GM12878 (cell line): Measurements from ENCODE around the gene FCER2. TPM values are rescaled to one million over a fixed set of nuclear protein-coding genes. Genes with fewer than 3 reads are reported as not detected.

Source experiments
- CREB1 ChIP-seq: IDR thresholded peaks from 2 replicates; pipeline ENCODE4 v1.6.1; 2012; ENCODE audit warnings: low read depth, mild to moderate bottlenecking, inconsistent platforms
- CREM ChIP-seq: IDR thresholded peaks from 2 replicates; pipeline ENCODE4 v1.6.1; 2014; ENCODE audit warnings: antibody characterized with exemption, low read depth
- DPF2 ChIP-seq: fragments of 450-650 bp; IDR thresholded peaks from 2 replicates; pipeline ENCODE4 v1.6.1; 2017; ENCODE audit warnings: mild to moderate bottlenecking
- ESRRA ChIP-seq: IDR thresholded peaks from 2 replicates; pipeline ENCODE4 v1.6.1; 2012; ENCODE audit warnings: mild to moderate bottlenecking, low read length, improper control_type of control experiment
- FOS ChIP-seq: IDR thresholded peaks from 3 replicates; pipeline ENCODE4 v1.6.1; 2011; ENCODE audit warnings: borderline replicate concordance; ENCODE audit not compliant: insufficient read length; ENCODE audit errors: extremely low read depth
- FOXK2 ChIP-seq: fragments of 450-650 bp; IDR thresholded peaks from 2 replicates; pipeline ENCODE4 v1.6.1; 2017; ENCODE audit warnings: mild to moderate bottlenecking, moderate library complexity
- HDGF ChIP-seq: fragments of 450-650 bp; IDR thresholded peaks from 2 replicates; pipeline ENCODE4 v1.6.1; 2016; ENCODE audit warnings: antibody characterized with exemption
- IRF5 ChIP-seq: fragments of 450-650 bp; IDR thresholded peaks from 2 replicates; pipeline ENCODE4 v1.6.1; 2017; ENCODE audit warnings: borderline replicate concordance
- KAT2A ChIP-seq: conservative IDR thresholded peaks from 2 replicates; pipeline ENCODE4 v1.6.1; 2011; ENCODE audit warnings: low read depth, low read length; ENCODE audit not compliant: control insufficient read depth
- MAX ChIP-seq: IDR thresholded peaks from 2 replicates; pipeline ENCODE4 v1.6.1; 2012; ENCODE audit warnings: low read depth, low read length, improper control_type of control experiment
- MYC ChIP-seq: IDR thresholded peaks from 2 replicates; pipeline ENCODE4 v1.6.1; 2011; ENCODE audit warnings: mild to moderate bottlenecking, low read length, moderate library complexity, inconsistent platforms; ENCODE audit not compliant: insufficient read depth, insufficient replicate concordance, insufficient read length, severe bottlenecking
- NR2F1 ChIP-seq: fragments of 450-650 bp; conservative IDR thresholded peaks from 2 replicates; pipeline ENCODE4 v1.6.1; 2017; ENCODE audit warnings: mild to moderate bottlenecking
- PAX5 ChIP-seq: IDR thresholded peaks from 2 replicates; pipeline ENCODE4 v1.6.1; 2011; ENCODE audit warnings: low read depth, low read length, borderline replicate concordance
- PML ChIP-seq: IDR thresholded peaks from 2 replicates; pipeline ENCODE4 v1.6.1; 2012; ENCODE audit warnings: low read length, inconsistent platforms
- RAD21 ChIP-seq: IDR thresholded peaks from 2 replicates; pipeline ENCODE4 v1.6.1; 2011; ENCODE audit warnings: mild to moderate bottlenecking, low read depth, low read length, moderate library complexity; ENCODE audit not compliant: insufficient read depth
- SKIL ChIP-seq: fragments of 450-650 bp; IDR thresholded peaks from 2 replicates; pipeline ENCODE4 v1.6.1; 2017; ENCODE audit warnings: mild to moderate bottlenecking, low read depth, inconsistent platforms; ENCODE audit not compliant: poor library complexity, severe bottlenecking
- SMC3 ChIP-seq: IDR thresholded peaks from 2 replicates; pipeline ENCODE4 v1.6.1; 2011; ENCODE audit warnings: low read length, improper control_type of control experiment, borderline replicate concordance
- SRF ChIP-seq, 2 experiments: IDR thresholded peaks; 2 replicates each; pipeline ENCODE4 v1.6.1; 2011; ENCODE audit warnings: low read depth in 2 of 2, low read length in 2 of 2, mild to moderate bottlenecking in 1 of 2, moderate library complexity in 1 of 2
- SUPT20H ChIP-seq: IDR thresholded peaks from 2 replicates; pipeline ENCODE4 v1.6.1; 2011; ENCODE audit warnings: low read depth, mild to moderate bottlenecking, low read length, moderate library complexity, borderline replicate concordance; ENCODE audit not compliant: control insufficient read depth
- SUZ12 ChIP-seq: fragments of 200-600 bp; sonication (generic); IDR thresholded peaks from one replicate; pipeline ENCODE4 v1.6.1; 2018; ENCODE audit warnings: antibody characterized with exemption, mild to moderate bottlenecking; ENCODE audit not compliant: unreplicated experiment
- TARDBP ChIP-seq: IDR thresholded peaks from 2 replicates; pipeline ENCODE4 v1.6.1; 2016; ENCODE audit warnings: borderline replicate concordance
- TBL1XR1 ChIP-seq: IDR thresholded peaks from 2 replicates; pipeline ENCODE4 v1.6.1; 2012; ENCODE audit warnings: low read depth, low read length, improper control_type of control experiment
- WRNIP1 ChIP-seq: IDR thresholded peaks from 2 replicates; pipeline ENCODE4 v1.6.1; 2011; ENCODE audit warnings: low read depth, low read length, improper control_type of control experiment, borderline replicate concordance
- YY1 ChIP-seq: IDR thresholded peaks from 2 replicates; pipeline ENCODE4 v1.6.1; 2011; ENCODE audit warnings: low read depth, mild to moderate bottlenecking, low read length
- ZNF592 ChIP-seq: fragments of 450-650 bp; IDR thresholded peaks from 2 replicates; pipeline ENCODE4 v1.6.1; 2017; ENCODE audit warnings: mild to moderate bottlenecking, moderate library complexity
- polyA plus RNA-seq, 11 experiments: library from polyadenylated mRNA; depleted of rRNA in 4 of 11; unstranded in 6 of 11; stranded (reverse) in 5 of 11; fragments of >200 nt; fragmentation: Nextera tagmentation in 4 of 11; fragmentation: Illumina TruSeq in 1 of 11; extraction: Ambion mirVana in 4 of 11; extraction: Trizol in 1 of 11; gene quantifications; 1 replicate in 1 of 11; 2 replicates in 10 of 11; pipeline versions ENCODE4 v1.2.1 to v1.2.3, GENCODE V29; 2011 to 2016; ENCODE audit warnings: inconsistent platforms in 2 of 11, missing spikeins in 2 of 11, low read depth in 1 of 11
- total RNA-seq, 4 experiments: library from RNA; depleted of rRNA in 3 of 4; stranded (reverse); fragments of >200 nt in 3 of 4; fragmentation: Illumina TruSeq in 1 of 4; extraction: Trizol in 1 of 4; gene quantifications; 2 replicates each; pipeline versions ENCODE4 v1.2.1 to v1.2.3, GENCODE V29; 2013 to 2021

The FCER2 gene
- total and polyA plus RNA-seq, 10 of the 15 experiments (the other 5 are each of a cell fraction or from before 2014, with no cell fraction given), result 44.0 to 424 (median 241) TPM

- TF ChIP-seq RAD21, result peak; percentile 60
- TF ChIP-seq HDGF, result no peak
- TF ChIP-seq MAX, result no peak
- TF ChIP-seq ZNF592, result 0 out of 2 replicates have a peak, but pooled peaks have one; percentile 4
- no peak for TF ChIP-seq TARDBP
- peak; percentile 41; the same call in 1 of the 2 replicates for TF ChIP-seq TBL1XR1
- no peak for TF ChIP-seq SUPT20H
- TF ChIP-seq SRF (IDR thresholded peaks at IDR 0.05; ENCODE audit: low read depth in 2 of 2, low read length in 2 of 2), result 0 out of 4 replicates have a peak, but pooled peaks of 1 of the 2 experiments have one; percentile 12
- TF ChIP-seq NR2F1, result peak; percentile 95
- peak; percentile 89 for TF ChIP-seq SMC3
- TF ChIP-seq DPF2, result no peak
- TF ChIP-seq MYC, result no peak
- TF ChIP-seq FOXK2, result no peak
- no peak for TF ChIP-seq FOS
- peak; percentile 76 for TF ChIP-seq SKIL
- peak; percentile 73 for TF ChIP-seq CREM
- TF ChIP-seq ESRRA, result no peak
- TF ChIP-seq KAT2A, result no peak
- TF ChIP-seq SUZ12, result no peak
- no peak for TF ChIP-seq IRF5
- 0 out of 2 replicates have a peak, but pooled peaks have one; percentile 34 for TF ChIP-seq PAX5
- TF ChIP-seq WRNIP1, result no peak
- TF ChIP-seq CREB1, result peak; percentile 64
- TF ChIP-seq YY1, result peak; percentile 74
- TF ChIP-seq PML, result no peak
Observed at GRCh38 chr19:7652061-7652641, 49.8 kb downstream of the FCER2 start (continued).
